HCT116 (cell line): ENCODE measurements around the gene F13A1. TPM values are rescaled to one million over a fixed set of nuclear protein-coding genes. Genes with fewer than 3 reads are reported as not detected.

Experiments
- ATAC-seq: fragments of 200-7000 bp; cut with Tn5 transposase; 2 replicates; pipeline ENCODE4 v1.9.1; 2020; ENCODE audit warnings: mild to moderate bottlenecking, moderate library complexity
- BruUV-seq: library from RNA; stranded (reverse); fragments of 400-500 nt; replicated peaks from 2 replicates; lab custom pipeline; 2021; lab: Mats Ljungman, UMichigan
- CTCF ChIA-PET: fragments of 300-600 bp; sonication (Branson Sonifier 250); formaldehyde crosslinking; loops from one replicate; lab custom pipeline; 2021; ENCODE audit warnings: antibody characterized with exemption; lab: Charles Lee
- POLR2A ChIA-PET: fragments of 300-600, 350-600 bp; sonication (Branson Sonifier 250); formaldehyde crosslinking; loops from one replicate; lab custom pipeline; 2021; ENCODE audit warnings: antibody characterized with exemption; lab: Charles Lee
- RAD21 ChIA-PET, 2 experiments: fragments of 300-600 bp; sonication (Branson Sonifier 250); formaldehyde crosslinking; loops; one replicate each; lab custom pipeline; 2023; ENCODE audit warnings: low total read pairs in 2 of 2; ENCODE audit not compliant: uncharacterized antibody in 2 of 2, unreplicated experiment in 2 of 2, low non-redundant PET in 1 of 2; lab: Charles Lee
- DNase-seq: peaks from one replicate; pipeline ENCODE4 v3.0.0-alpha.2; 2010; ENCODE audit warnings: low read depth, low spot score
- H2AFZ ChIP-seq: fragments of 200-600 bp; shearing (Covaris generic), sonication (generic); 2 replicates; pipeline ENCODE4 v1.6.1; 2017; ENCODE audit warnings: low read depth, mixed run types, mixed read lengths, antibody characterized with exemption, low read length; ENCODE audit not compliant: poor library complexity, severe bottlenecking
- H3K27ac ChIP-seq: 2 replicates; pipeline ENCODE4 v1.5.1; 2012; ENCODE audit warnings: low read depth, low read length
- H3K27me3 ChIP-seq: fragments of 200-600 bp; sonication (generic); 2 replicates; pipeline ENCODE4 v1.6.1; 2016; ENCODE audit warnings: mixed run types, low read length, mixed read lengths; ENCODE audit not compliant: insufficient read depth
- H3K36me3 ChIP-seq, 2 experiments: fragments of 200-500 bp in 1 of 2; fragments of 200-600 bp in 1 of 2; sonication (Bioruptor generic) in 1 of 2; sonication (generic) in 1 of 2; 2 replicates each; pipeline versions ENCODE4 v1.5.1 to v1.6.1; 2014 to 2016; ENCODE audit warnings: low read length in 2 of 2, inconsistent platforms in 1 of 2, mixed read lengths in 1 of 2, mixed run types in 1 of 2; ENCODE audit not compliant: insufficient read depth in 2 of 2, control insufficient read depth in 1 of 2
- H3K4me1 ChIP-seq, 2 experiments: fragments of 200-600 bp in 1 of 2; sonication (generic) in 1 of 2; 2 replicates each; pipeline versions ENCODE4 v1.5.1 to v1.6.1; 2012 to 2017; ENCODE audit warnings: low read length in 2 of 2, inconsistent platforms in 1 of 2, mild to moderate bottlenecking in 1 of 2, mixed read lengths in 1 of 2, mixed run types in 1 of 2, moderate library complexity in 1 of 2; ENCODE audit not compliant: insufficient read depth in 2 of 2, control insufficient read depth in 1 of 2
- H3K4me2 ChIP-seq: fragments of 200-600 bp; sonication (generic); 2 replicates; pipeline ENCODE4 v1.6.1; 2017; ENCODE audit warnings: mixed run types, low read length, mixed read lengths
- H3K4me3 ChIP-seq, 2 experiments: fragments of 200-600 bp in 1 of 2; sonication (generic) in 1 of 2; replicated peaks in 1 of 2; 2 replicates each; pipeline ENCODE4 v1.5.1; 2011 to 2016; ENCODE audit warnings: low read length in 2 of 2, control low read depth in 1 of 2, low read depth in 1 of 2, mild to moderate bottlenecking in 1 of 2, mixed read lengths in 1 of 2, mixed run types in 1 of 2
- H3K79me2 ChIP-seq: fragments of 200-600 bp; sonication (generic); 2 replicates; pipeline ENCODE4 v1.6.1; 2017; ENCODE audit warnings: mild to moderate bottlenecking, mixed run types, low read length, moderate library complexity, mixed read lengths; ENCODE audit not compliant: insufficient read depth
- H3K9ac ChIP-seq: fragments of 200-600 bp; sonication (generic); 2 replicates; pipeline ENCODE4 v1.6.1; 2016; ENCODE audit warnings: low read length, mixed read lengths
- H3K9me2 ChIP-seq: fragments of 200-600 bp; sonication (generic), shearing (Covaris generic); 2 replicates; pipeline ENCODE4 v1.6.1; 2017; ENCODE audit warnings: mixed run types, mild to moderate bottlenecking, moderate library complexity; ENCODE audit not compliant: insufficient read depth
- H3K9me3 ChIP-seq, 2 experiments: fragments of 200-500 bp in 1 of 2; fragments of 200-600 bp in 1 of 2; sonication (Bioruptor generic) in 1 of 2; sonication (generic) in 1 of 2; 2 replicates each; pipeline ENCODE4 v1.6.1; 2014 to 2017; ENCODE audit warnings: low read length in 2 of 2, mixed read lengths in 2 of 2, inconsistent platforms in 1 of 2, low read depth in 1 of 2, mild to moderate bottlenecking in 1 of 2, mixed run types in 1 of 2, moderate library complexity in 1 of 2; ENCODE audit not compliant: control insufficient read depth in 1 of 2, insufficient read depth in 1 of 2
- H4K20me1 ChIP-seq: fragments of 200-600 bp; sonication (generic), shearing (Covaris generic); 2 replicates; pipeline ENCODE4 v1.6.1; 2017; ENCODE audit warnings: mixed run types, mild to moderate bottlenecking, moderate library complexity; ENCODE audit not compliant: insufficient read depth
- CBX3 ChIP-seq: IDR thresholded peaks from 2 replicates; pipeline ENCODE4 v1.6.1; 2012; ENCODE audit warnings: low read depth
- CEBPB ChIP-seq: IDR thresholded peaks from 2 replicates; pipeline ENCODE4 v1.6.1; 2012; ENCODE audit warnings: low read depth
- EZH2 ChIP-seq: fragments of 200-600 bp; sonication (generic); IDR thresholded peaks from 2 replicates; pipeline ENCODE4 v1.6.1; 2017; ENCODE audit warnings: antibody characterized with exemption, mixed run types
- FOSL1 ChIP-seq: IDR thresholded peaks from 2 replicates; pipeline ENCODE4 v1.6.1; 2012; ENCODE audit warnings: low read depth
- JUND ChIP-seq: IDR thresholded peaks from 2 replicates; pipeline ENCODE4 v1.6.1; 2012
- POLR2A ChIP-seq: IDR thresholded peaks from 2 replicates; pipeline ENCODE4 v1.7.0; 2011; ENCODE audit warnings: borderline replicate concordance; ENCODE audit not compliant: insufficient read depth, insufficient read length; ENCODE audit errors: extremely low read depth
- SIN3A ChIP-seq: IDR thresholded peaks from 2 replicates; pipeline ENCODE4 v1.6.1; 2012; ENCODE audit warnings: low read depth
- SRF ChIP-seq: IDR thresholded peaks from 2 replicates; pipeline ENCODE4 v1.6.1; 2012; ENCODE audit warnings: low read depth
- TCF7L2 ChIP-seq: IDR thresholded peaks from 2 replicates; pipeline ENCODE4 v1.7.0; 2011; ENCODE audit warnings: borderline replicate concordance, inconsistent platforms; ENCODE audit not compliant: insufficient read depth, insufficient read length; ENCODE audit errors: extremely low read depth
- YY1 ChIP-seq: IDR thresholded peaks from 2 replicates; pipeline ENCODE4 v1.6.1; 2011; ENCODE audit warnings: low read length, low read depth, moderate library complexity, mild to moderate bottlenecking; ENCODE audit not compliant: insufficient replicate concordance; ENCODE audit errors: extremely low read depth
- intact Hi-C: fragments of 100-400 bp; cut with micrococcal nuclease; formaldehyde crosslinking; loops from 2 replicates; pipeline ENCODE4 v1.10.0; 2022
- total RNA-seq: library from RNA; stranded (reverse); gene quantifications from one replicate; pipeline ENCODE4 v1.2.1, GENCODE V29; 2021; ENCODE audit not compliant: unreplicated experiment
- TF ChIP-seq, protein P1 (sequence below), 3 experiments: fragments of 200-600 bp in 1 of 3; sonication (generic) in 1 of 3; IDR thresholded peaks in 2 of 3; conservative IDR thresholded peaks in 1 of 3; 2 replicates each; pipeline ENCODE4 v1.5.1; 2012 to 2017; ENCODE audit warnings: low read depth in 2 of 3, low read length in 2 of 3, antibody characterized with exemption in 1 of 3, borderline replicate concordance in 1 of 3, control low read depth in 1 of 3, mild to moderate bottlenecking in 1 of 3, mixed read lengths in 1 of 3, mixed run types in 1 of 3, moderate library complexity in 1 of 3; ENCODE audit not compliant: insufficient read depth in 1 of 3
- TF ChIP-seq, protein P2 (sequence below): IDR thresholded peaks from 2 replicates; pipeline ENCODE4 v1.6.1; 2012
- TF ChIP-seq, protein P3 (sequence below): IDR thresholded peaks from 2 replicates; pipeline ENCODE4 v1.6.1; 2011; ENCODE audit warnings: mild to moderate bottlenecking, low read length, moderate library complexity; ENCODE audit not compliant: insufficient replicate concordance; ENCODE audit errors: extremely low read depth

Gene F13A1
- total RNA-seq, 1 experiment from 2014 or later = 0.34 TPM

DNA sequence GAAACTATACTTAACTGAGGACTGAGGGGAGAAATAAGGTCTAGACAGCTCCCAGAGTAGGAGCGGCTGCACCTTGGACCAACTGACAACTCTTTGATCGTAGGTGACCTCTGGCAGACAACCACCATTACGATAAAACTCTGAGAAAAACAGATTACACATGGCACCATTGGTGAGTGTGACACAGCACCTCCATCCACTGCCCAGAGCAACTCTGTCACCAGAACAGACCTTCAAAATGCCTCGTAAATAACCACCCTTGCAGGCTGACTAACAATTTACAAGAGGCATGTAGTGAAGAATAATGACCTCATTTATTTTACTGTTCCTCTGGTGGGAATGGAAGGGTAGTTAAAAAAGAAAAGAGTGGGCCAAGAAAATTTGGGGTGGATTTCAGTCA lies 64.2 kb downstream of the F13A1 start (continued):
- TF ChIP-seq, protein P1, sequence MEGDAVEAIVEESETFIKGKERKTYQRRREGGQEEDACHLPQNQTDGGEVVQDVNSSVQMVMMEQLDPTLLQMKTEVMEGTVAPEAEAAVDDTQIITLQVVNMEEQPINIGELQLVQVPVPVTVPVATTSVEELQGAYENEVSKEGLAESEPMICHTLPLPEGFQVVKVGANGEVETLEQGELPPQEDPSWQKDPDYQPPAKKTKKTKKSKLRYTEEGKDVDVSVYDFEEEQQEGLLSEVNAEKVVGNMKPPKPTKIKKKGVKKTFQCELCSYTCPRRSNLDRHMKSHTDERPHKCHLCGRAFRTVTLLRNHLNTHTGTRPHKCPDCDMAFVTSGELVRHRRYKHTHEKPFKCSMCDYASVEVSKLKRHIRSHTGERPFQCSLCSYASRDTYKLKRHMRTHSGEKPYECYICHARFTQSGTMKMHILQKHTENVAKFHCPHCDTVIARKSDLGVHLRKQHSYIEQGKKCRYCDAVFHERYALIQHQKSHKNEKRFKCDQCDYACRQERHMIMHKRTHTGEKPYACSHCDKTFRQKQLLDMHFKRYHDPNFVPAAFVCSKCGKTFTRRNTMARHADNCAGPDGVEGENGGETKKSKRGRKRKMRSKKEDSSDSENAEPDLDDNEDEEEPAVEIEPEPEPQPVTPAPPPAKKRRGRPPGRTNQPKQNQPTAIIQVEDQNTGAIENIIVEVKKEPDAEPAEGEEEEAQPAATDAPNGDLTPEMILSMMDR (IDR thresholded peaks at IDR 0.05 in 2 of 3, conservative IDR thresholded peaks at IDR 0.05 in 1 of 3; ENCODE audit: borderline replicate concordance in 1 of 3, insufficient read depth in 1 of 3, low read depth in 2 of 3, low read length in 2 of 3) = no peak
- TF ChIP-seq, protein P2, sequence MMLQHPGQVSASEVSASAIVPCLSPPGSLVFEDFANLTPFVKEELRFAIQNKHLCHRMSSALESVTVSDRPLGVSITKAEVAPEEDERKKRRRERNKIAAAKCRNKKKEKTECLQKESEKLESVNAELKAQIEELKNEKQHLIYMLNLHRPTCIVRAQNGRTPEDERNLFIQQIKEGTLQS = no peak
- TF ChIP-seq, protein P3, sequence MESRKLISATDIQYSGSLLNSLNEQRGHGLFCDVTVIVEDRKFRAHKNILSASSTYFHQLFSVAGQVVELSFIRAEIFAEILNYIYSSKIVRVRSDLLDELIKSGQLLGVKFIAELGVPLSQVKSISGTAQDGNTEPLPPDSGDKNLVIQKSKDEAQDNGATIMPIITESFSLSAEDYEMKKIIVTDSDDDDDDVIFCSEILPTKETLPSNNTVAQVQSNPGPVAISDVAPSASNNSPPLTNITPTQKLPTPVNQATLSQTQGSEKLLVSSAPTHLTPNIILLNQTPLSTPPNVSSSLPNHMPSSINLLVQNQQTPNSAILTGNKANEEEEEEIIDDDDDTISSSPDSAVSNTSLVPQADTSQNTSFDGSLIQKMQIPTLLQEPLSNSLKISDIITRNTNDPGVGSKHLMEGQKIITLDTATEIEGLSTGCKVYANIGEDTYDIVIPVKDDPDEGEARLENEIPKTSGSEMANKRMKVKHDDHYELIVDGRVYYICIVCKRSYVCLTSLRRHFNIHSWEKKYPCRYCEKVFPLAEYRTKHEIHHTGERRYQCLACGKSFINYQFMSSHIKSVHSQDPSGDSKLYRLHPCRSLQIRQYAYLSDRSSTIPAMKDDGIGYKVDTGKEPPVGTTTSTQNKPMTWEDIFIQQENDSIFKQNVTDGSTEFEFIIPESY = no peak
- no peak for TF ChIP-seq EZH2
- TF ChIP-seq CEBPB = no peak
- TF ChIP-seq JUND = no peak

DNA sequence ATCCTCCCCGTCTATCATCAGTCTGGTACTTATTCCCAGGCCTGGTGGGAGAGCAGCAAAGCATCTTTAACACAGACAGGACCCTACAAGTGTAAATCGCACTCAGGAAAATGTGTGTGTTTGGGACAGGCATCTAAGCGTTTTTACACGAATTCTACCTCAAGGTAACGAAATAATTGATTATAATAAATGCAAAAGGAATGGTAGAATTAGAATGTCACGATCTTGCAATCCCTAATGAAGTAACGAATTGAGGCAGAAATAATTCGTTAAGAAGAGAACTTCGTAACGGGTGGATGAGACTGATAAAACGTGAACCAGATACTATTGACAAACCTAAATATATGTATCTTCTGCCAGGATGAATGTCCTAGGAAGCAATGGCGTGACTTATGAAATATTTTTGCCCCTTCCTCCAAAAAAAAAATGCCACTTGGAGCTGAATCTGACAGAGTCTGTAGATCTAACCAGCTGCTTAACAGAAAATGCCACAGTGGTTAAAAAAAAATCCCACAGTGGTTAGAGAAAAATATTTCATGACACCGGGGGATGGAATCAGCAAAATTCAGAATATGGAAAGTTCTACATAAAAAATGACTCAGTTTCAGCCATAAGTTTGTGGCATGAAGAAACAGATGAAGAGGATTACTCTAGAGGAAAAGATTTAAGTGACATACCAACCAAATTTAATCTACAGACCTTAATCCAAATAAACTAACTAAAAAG lies 68.7 kb downstream of the F13A1 start:
- Histone ChIP-seq H3K4me3 (no peak overlapping the region), H3K79me2 (no peaks in the 10 kb centered on the region), H3K36me3 (no peaks in the 10 kb centered on the region), H3K9me2 (no peaks in the 10 kb centered on the region), H3K9me3 (no peaks in the 10 kb centered on the region), H3K4me2 (no peak overlapping the region), H4K20me1 (no peaks in the 10 kb centered on the region), H2AFZ (no peak overlapping the region), H3K4me1 (no peaks in the 10 kb centered on the region), H3K9ac (no peak overlapping the region), H3K27ac (no peak overlapping the region), H3K27me3 (peaks cover 15% of the 10 kb centered on the region)
- DNase-seq (no peak), ATAC-seq (no peak)
- ChIA-PET RAD21 (no interaction called here), CTCF (no interaction called here), POLR2A (no interaction called here)
- BruUV-seq = no TSS peak
- intact Hi-C loops = no loop called here
- TF ChIP-seq JUND = no peak
- no peak for TF ChIP-seq CBX3
- TF ChIP-seq, protein P3 = no peak
- TF ChIP-seq SIN3A = no peak
- TF ChIP-seq POLR2A = no peak
- TF ChIP-seq FOSL1 = no peak
- no peak for TF ChIP-seq YY1
- no peak for TF ChIP-seq CEBPB
- TF ChIP-seq SRF = no peak
- TF ChIP-seq TCF7L2 = no peak
